Lung (tissue), 12 donors: ENCODE data around the gene STIM2. TPM values are rescaled to one million over a fixed set of nuclear protein-coding genes. Genes with fewer than 3 reads are reported as not detected.

Experiments used
- ATAC-seq: fragments of 200-7000 bp; cut with Tn5 transposase; one replicate; pipeline ENCODE4 v1.9.1; 2020; ENCODE audit warnings: moderate number of reproducible peaks; ENCODE audit not compliant: insufficient read depth, low FRiP score
- DNase-seq, 3 donors: peaks; one replicate each; pipeline ENCODE4 v3.0.0-alpha.2; 2013 to 2017
- H3K27ac ChIP-seq, 2 donors: one replicate each; pipeline ENCODE4 v1.5.1; 2013; ENCODE audit warnings: mild to moderate bottlenecking in 2 of 2, moderate library complexity in 2 of 2, control low read depth in 1 of 2, inconsistent platforms in 1 of 2, low read depth in 1 of 2, low read length in 1 of 2
- H3K27me3 ChIP-seq, 3 donors: one replicate each; pipeline ENCODE4 v1.5.1; 2013; ENCODE audit warnings: low read length in 2 of 3; ENCODE audit not compliant: control insufficient read depth in 3 of 3, insufficient read depth in 3 of 3
- H3K36me3 ChIP-seq, 4 donors: one replicate each; pipeline ENCODE4 v1.5.1; 2013; ENCODE audit warnings: low read length in 4 of 4, mild to moderate bottlenecking in 1 of 4, moderate library complexity in 1 of 4; ENCODE audit not compliant: control insufficient read depth in 4 of 4, insufficient read depth in 4 of 4
- H3K4me1 ChIP-seq, 5 donors: one replicate each; pipeline ENCODE4 v1.5.1; 2013; ENCODE audit warnings: low read length in 5 of 5, mild to moderate bottlenecking in 2 of 5, moderate library complexity in 1 of 5; ENCODE audit not compliant: control insufficient read depth in 5 of 5, insufficient read depth in 5 of 5
- H3K4me3 ChIP-seq: one replicate; pipeline ENCODE4 v1.5.1; 2013; ENCODE audit warnings: mild to moderate bottlenecking, control low read depth, moderate library complexity
- H3K9ac ChIP-seq, 2 donors: one replicate each; pipeline ENCODE4 v1.5.1; 2013; ENCODE audit warnings: low read length in 2 of 2, control low read depth in 1 of 2; ENCODE audit not compliant: insufficient read depth in 1 of 2
- H3K9me3 ChIP-seq, 4 donors: one replicate each; pipeline ENCODE4 v1.5.1; 2013; ENCODE audit warnings: low read length in 3 of 4, mild to moderate bottlenecking in 1 of 4, moderate library complexity in 1 of 4; ENCODE audit not compliant: control insufficient read depth in 4 of 4, insufficient read depth in 3 of 4
- CTCF ChIP-seq: IDR thresholded peaks from 2 replicates; pipeline ENCODE4 v1.5.1; 2012; ENCODE audit warnings: mild to moderate bottlenecking; ENCODE audit errors: control extremely low read depth, extremely low read depth
- WGBS, 2 donors: extraction: QIAGEN DNeasy Blood & Tissue Kit; methylation state at CpG; one replicate each; pipeline ENCODE4 v1.1.7; 2013; 5-methylcytosine and 5-hydroxymethylcytosine counted together
- polyA plus RNA-seq, 2 donors: library from polyadenylated mRNA; stranded (reverse); fragments of 200-250 nt; gene quantifications; one replicate each; pipeline ENCODE4 v1.2.1, GENCODE V29; 2013
- total RNA-seq, 2 donors: library from RNA; depleted of rRNA in 1 of 2; stranded (reverse); fragments of >200 nt in 1 of 2; gene quantifications; one replicate each; pipeline ENCODE4 v1.2.1, GENCODE V29; 2014 to 2021
- donor health status: control.
- donor health status: control.
- donor health status: Bipolar disorder and iron deficiency.
- donor health status: healthy.
- donor health status: DM: yes; HTN: yes; CAD: no.

Gene STIM2
- total and polyA plus RNA-seq, 4 donors: 12.7 to 35.5 (median 25.9) TPM

DNA sequence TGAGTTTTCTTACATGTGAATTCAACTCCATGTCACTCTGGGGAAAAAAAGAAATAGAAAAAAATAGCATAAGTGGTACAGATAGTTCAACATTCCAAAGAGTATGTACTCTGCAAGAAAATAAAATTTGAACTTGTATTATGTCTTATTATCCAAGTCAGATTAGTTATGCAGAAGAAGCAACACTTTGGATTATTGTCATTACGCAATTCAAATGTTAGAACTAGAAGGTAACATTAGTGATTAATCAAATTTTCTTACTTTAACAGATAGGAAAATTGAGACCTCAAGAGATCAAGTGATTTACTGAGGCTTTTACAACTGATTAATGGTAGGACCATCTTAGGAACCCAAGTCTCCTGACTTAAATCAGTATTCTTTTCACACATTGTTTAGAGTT lies 159.1 kb downstream of the STIM2 start:
- Histone ChIP-seq H3K36me3 (peaks cover 4 to 20% (median 13%) of the 10 kb centered on the region in 4 donors), H3K9me3 (peaks cover 0 to 2% (median under 1%) of the 10 kb centered on the region in 4 donors), H3K27me3 (no peaks in the 10 kb centered on the region), H3K9ac (no peak overlapping the region), H3K4me3 (no peak overlapping the region), H3K27ac (no peak overlapping the region), H3K4me1 (peaks cover 0 to 3% (median 0%) of the 10 kb centered on the region in 5 donors)
- DNase-seq (no peak), ATAC-seq (no peak)
- WGBS, 2 donors: 96 to 99% methylated on average over 1 of the region's 1 CpG
- TF ChIP-seq CTCF: no peak

DNA sequence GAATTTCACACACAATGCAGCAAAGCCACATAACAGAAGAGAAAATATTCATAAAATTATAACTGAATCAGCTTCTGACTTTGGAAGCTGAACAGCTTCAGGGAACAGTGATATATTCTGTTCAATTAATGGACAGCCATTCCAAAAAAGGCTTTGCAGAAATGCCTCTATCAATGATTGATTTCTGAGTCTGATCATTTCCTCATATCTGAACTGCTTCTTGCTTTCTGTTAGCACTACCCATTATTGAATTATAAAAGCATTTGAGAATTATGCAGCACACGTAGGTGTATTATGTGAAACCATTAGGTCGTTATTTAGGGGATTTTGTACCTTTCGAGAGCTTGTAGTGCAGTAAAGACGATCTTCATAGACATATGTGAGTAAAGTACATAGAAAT lies 159.6 kb downstream of the STIM2 start:
- DNase-seq (no peak), ATAC-seq (no peak)
- WGBS, 2 donors: 94 to 99% methylated on average over 4 of the region's 4 CpGs
- Histone ChIP-seq H3K4me3 (no peak overlapping the region), H3K9me3 (peaks cover 0 to 2% (median under 1%) of the 10 kb centered on the region in 4 donors), H3K36me3 (peaks cover 4 to 20% (median 13%) of the 10 kb centered on the region in 4 donors), H3K9ac (no peak overlapping the region), H3K27me3 (no peaks in the 10 kb centered on the region), H3K4me1 (peaks cover 0 to 3% (median 0%) of the 10 kb centered on the region in 5 donors), H3K27ac (no peak overlapping the region)
- no peak for TF ChIP-seq CTCF

DNA sequence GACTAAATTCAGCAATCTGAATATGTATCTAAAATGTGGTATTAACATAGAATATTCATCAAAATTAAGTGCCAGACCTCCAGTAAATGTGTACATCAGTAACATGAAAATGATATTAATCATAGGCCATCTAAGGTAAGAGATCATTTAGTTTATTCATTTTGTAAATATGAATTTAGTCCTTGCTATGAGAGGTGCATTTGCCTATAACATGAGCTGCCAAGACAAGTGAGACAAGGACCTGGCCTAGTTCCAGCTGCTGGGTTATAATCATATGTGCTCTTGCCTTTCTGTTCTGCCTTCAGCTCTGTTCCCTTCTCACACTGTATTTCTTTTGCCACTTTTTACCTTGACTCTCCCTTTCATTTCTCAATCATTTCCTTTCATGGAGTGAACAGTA lies 160.0 kb downstream of the STIM2 start:
- H3K4me3 ChIP-seq: no peak overlapping the region
- H3K9ac ChIP-seq: no peak overlapping the region
- TF ChIP-seq CTCF: no peak
- DNase-seq (no peak), ATAC-seq (no peak)
- H3K9me3 ChIP-seq: peaks cover 0 to 2% (median under 1%) of the 10 kb centered on the region in 4 donors
- no peak overlapping the region for H3K27ac ChIP-seq
- peaks cover 0 to 3% (median 0%) of the 10 kb centered on the region in 5 donors for H3K4me1 ChIP-seq
- H3K36me3 ChIP-seq: peaks cover 4 to 20% (median 13%) of the 10 kb centered on the region in 4 donors
- H3K27me3 ChIP-seq: no peaks in the 10 kb centered on the region

- H3K9me3 ChIP-seq: peaks cover 0 to 2% (median 0%) of the 10 kb centered on the region in 4 donors
- peaks cover 0 to 3% (median 0%) of the 10 kb centered on the region in 5 donors for H3K4me1 ChIP-seq
- TF ChIP-seq CTCF: no peak
- DNase-seq (no peak), ATAC-seq (no peak)
- no peak overlapping the region for H3K9ac ChIP-seq
- H3K4me3 ChIP-seq: no peak overlapping the region
- WGBS, 2 donors: 91 to 96% methylated on average over 3 of the region's 3 CpGs
- no peaks in the 10 kb centered on the region for H3K27me3 ChIP-seq
- H3K36me3 ChIP-seq: peaks cover 4 to 20% (median 12%) of the 10 kb centered on the region in 4 donors
- H3K27ac ChIP-seq: no peak overlapping the region
Observed at GRCh38 chr4:27022963-27023362, 162.3 kb downstream of the STIM2 start.
